ENCODE results near the gene IFNK.

Gene IFNK

GRCh38 chr9:27529316-27530278 is 5.5 kb downstream of the IFNK start, which contains the start of gene MOB3B:
Gene MOB3B (minus strand): TSS chr9:27529814. CDS start chr9:27455550, 74,264 bp downstream.
- POLR2A ChIA-PET: interaction anchor here (0.6 kb wide), 1 partner anchor 197 kb away, joined by 3 read pairs; no protein-coding TSS in a partner anchor
- peak; percentile 72 to 87 (median 80) for DNase-seq
- H3K4me3 ChIP-seq (ENCODE audit: control insufficient read depth in 1 of 7, extremely low read depth in 1 of 7, insufficient read depth in 4 of 7, low read depth in 2 of 7, low read length in 6 of 7): peak within 1 kb of the TSS; percentile 56 to 88 (median 78)
- CTCF ChIA-PET: interaction anchor here (0.6 to 10.9 kb wide), 21 partner anchors 13 to 497 kb away, joined by 3 to 131 read pairs (median 3); partner anchors contain the start of gene C9orf72
- H3K9me3 ChIP-seq (ENCODE audit: control extremely low read depth in 1 of 5, control insufficient read depth in 4 of 5, insufficient read depth in 2 of 5, low read depth in 1 of 5, low read length in 4 of 5): no peaks in the 10 kb centered on the region
- H3K27ac ChIP-seq (ENCODE audit: insufficient read depth in 1 of 2, low read depth in 1 of 2, low read length in 2 of 2, poor library complexity in 1 of 2, severe bottlenecking in 2 of 2): peak within 1 kb of the TSS in 1 of 2 experiments; percentile 45
- H3K36me3 ChIP-seq (ENCODE audit: control insufficient read depth in 4 of 4, insufficient read depth in 4 of 4, low read length in 3 of 4): no peaks in the 10 kb centered on the region
- peaks cover 0 to 20% (median 15%) of the 10 kb centered on the region in 4 experiments for H3K4me1 ChIP-seq (ENCODE audit: control extremely low read depth in 1 of 4, control insufficient read depth in 4 of 4, insufficient read depth in 4 of 4, low read length in 3 of 4)
- WGBS (ENCODE audit: insufficient coverage): 2% methylated on average over 59 of the region's 74 CpGs
- H3K27me3 ChIP-seq (replicated peaks in 2 of 5; ENCODE audit: control insufficient read depth in 4 of 5, insufficient read depth in 5 of 5, low read length in 4 of 5): peaks cover 0 to 10% (median 2%) of the 10 kb centered on the region in 5 experiments

- WGBS (ENCODE audit: insufficient coverage): 100% methylated on average over 2 of the region's 4 CpGs
- POLR2A ChIA-PET: no interaction called here
- no peak for DNase-seq
These were observed 7.0 kb downstream of the IFNK start for GRCh38 chr9:27530915-27531755.

GRCh38 chr9:27532046-27532445 is 8.0 kb downstream of the IFNK start:
- Histone ChIP-seq H3K9me3 (ENCODE audit: control extremely low read depth in 1 of 5, control insufficient read depth in 4 of 5, insufficient read depth in 2 of 5, low read depth in 1 of 5, low read length in 4 of 5) (no peaks in the 10 kb centered on the region), H3K4me3 (ENCODE audit: control insufficient read depth in 1 of 7, extremely low read depth in 1 of 7, insufficient read depth in 4 of 7, low read depth in 2 of 7, low read length in 6 of 7) (no peak overlapping the region), H3K36me3 (ENCODE audit: control insufficient read depth in 4 of 4, insufficient read depth in 4 of 4, low read length in 3 of 4) (peaks cover 0 to 7% (median 0%) of the 10 kb centered on the region in 4 experiments), H3K27me3 (replicated peaks in 2 of 5; ENCODE audit: control insufficient read depth in 4 of 5, insufficient read depth in 5 of 5, low read length in 4 of 5) (peaks cover 0 to 10% (median 0%) of the 10 kb centered on the region in 5 experiments), H3K4me1 (ENCODE audit: control extremely low read depth in 1 of 4, control insufficient read depth in 4 of 4, insufficient read depth in 4 of 4, low read length in 3 of 4) (peaks cover 0 to 20% (median 15%) of the 10 kb centered on the region in 4 experiments), H3K27ac (ENCODE audit: insufficient read depth in 1 of 2, low read depth in 1 of 2, low read length in 2 of 2, poor library complexity in 1 of 2, severe bottlenecking in 2 of 2) (no peak overlapping the region)
- ChIA-PET POLR2A (no interaction called here), CTCF (interaction anchor here (1.9 to 10.9 kb wide), 3 partner anchors 15 to 199 kb away, joined by 4 to 131 read pairs (median 49); no protein-coding TSS in a partner anchor)
- WGBS (ENCODE audit: insufficient coverage): no CpG with 5 or more reads among the region's 1 CpG
- no peak for DNase-seq

More at GRCh38 chr9:27530915-27531755, 7.0 kb downstream of the IFNK start:
- peaks cover 0 to 7% (median 0%) of the 10 kb centered on the region in 4 experiments for H3K36me3 ChIP-seq (ENCODE audit: control insufficient read depth in 4 of 4, insufficient read depth in 4 of 4, low read length in 3 of 4)
- H3K4me1 ChIP-seq (ENCODE audit: control extremely low read depth in 1 of 4, control insufficient read depth in 4 of 4, insufficient read depth in 4 of 4, low read length in 3 of 4): peaks cover 0 to 20% (median 15%) of the 10 kb centered on the region in 4 experiments
- peaks cover 0 to 10% (median 0%) of the 10 kb centered on the region in 5 experiments for H3K27me3 ChIP-seq (replicated peaks in 2 of 5; ENCODE audit: control insufficient read depth in 4 of 5, insufficient read depth in 5 of 5, low read length in 4 of 5)
- CTCF ChIA-PET: interaction anchor here (0.7 to 10.9 kb wide), 7 partner anchors 15 to 198 kb away, joined by 3 to 131 read pairs (median 4); no protein-coding TSS in a partner anchor
- no peaks in the 10 kb centered on the region for H3K9me3 ChIP-seq (ENCODE audit: control extremely low read depth in 1 of 5, control insufficient read depth in 4 of 5, insufficient read depth in 2 of 5, low read depth in 1 of 5, low read length in 4 of 5)
- H3K27ac ChIP-seq (ENCODE audit: insufficient read depth in 1 of 2, low read depth in 1 of 2, low read length in 2 of 2, poor library complexity in 1 of 2, severe bottlenecking in 2 of 2): no peak overlapping the region
- no peak overlapping the region for H3K4me3 ChIP-seq (ENCODE audit: control insufficient read depth in 1 of 7, extremely low read depth in 1 of 7, insufficient read depth in 4 of 7, low read depth in 2 of 7, low read length in 6 of 7)

GRCh38 chr9:27533311-27533710 is 9.2 kb downstream of the IFNK start:
- DNase-seq: no peak
- Histone ChIP-seq H3K27me3 (replicated peaks in 2 of 5; ENCODE audit: control insufficient read depth in 4 of 5, insufficient read depth in 5 of 5, low read length in 4 of 5) (no peaks in the 10 kb centered on the region), H3K9me3 (ENCODE audit: control extremely low read depth in 1 of 5, control insufficient read depth in 4 of 5, insufficient read depth in 2 of 5, low read depth in 1 of 5, low read length in 4 of 5) (no peaks in the 10 kb centered on the region), H3K36me3 (ENCODE audit: control insufficient read depth in 4 of 4, insufficient read depth in 4 of 4, low read length in 3 of 4) (peaks cover 0 to 7% (median 0%) of the 10 kb centered on the region in 4 experiments), H3K4me1 (ENCODE audit: control extremely low read depth in 1 of 4, control insufficient read depth in 4 of 4, insufficient read depth in 4 of 4, low read length in 3 of 4) (peaks cover 0 to 13% (median 9%) of the 10 kb centered on the region in 4 experiments), H3K4me3 (ENCODE audit: control insufficient read depth in 1 of 7, extremely low read depth in 1 of 7, insufficient read depth in 4 of 7, low read depth in 2 of 7, low read length in 6 of 7) (no peak overlapping the region), H3K27ac (ENCODE audit: insufficient read depth in 1 of 2, low read depth in 1 of 2, low read length in 2 of 2, poor library complexity in 1 of 2, severe bottlenecking in 2 of 2) (no peak overlapping the region)
- CTCF ChIA-PET: interaction anchor here (1.6 to 10.9 kb wide), 2 partner anchors 14 to 200 kb away, joined by 6 to 131 read pairs; no protein-coding TSS in a partner anchor
- no CpG with 5 or more reads among the region's 1 CpG for WGBS (ENCODE audit: insufficient coverage)
- POLR2A ChIA-PET: no interaction called here

GRCh38 chr9:27534131-27534530 is 10.0 kb downstream of the IFNK start:
- H3K4me3 ChIP-seq (ENCODE audit: control insufficient read depth in 1 of 7, extremely low read depth in 1 of 7, insufficient read depth in 4 of 7, low read depth in 2 of 7, low read length in 6 of 7): no peak overlapping the region
- peaks cover 0 to 7% (median 0%) of the 10 kb centered on the region in 4 experiments for H3K36me3 ChIP-seq (ENCODE audit: control insufficient read depth in 4 of 4, insufficient read depth in 4 of 4, low read length in 3 of 4)
- H3K4me1 ChIP-seq (ENCODE audit: control extremely low read depth in 1 of 4, control insufficient read depth in 4 of 4, insufficient read depth in 4 of 4, low read length in 3 of 4): peaks cover 0 to 7% (median 4%) of the 10 kb centered on the region in 4 experiments
- CTCF ChIA-PET: interaction anchor here (1.6 to 10.9 kb wide), 2 partner anchors 13 to 201 kb away, joined by 6 to 131 read pairs; no protein-coding TSS in a partner anchor
- 96% methylated on average over 3 of the region's 4 CpGs for WGBS (ENCODE audit: insufficient coverage)
- no peaks in the 10 kb centered on the region for H3K9me3 ChIP-seq (ENCODE audit: control extremely low read depth in 1 of 5, control insufficient read depth in 4 of 5, insufficient read depth in 2 of 5, low read depth in 1 of 5, low read length in 4 of 5)
- DNase-seq: no peak
- POLR2A ChIA-PET: no interaction called here
- no peaks in the 10 kb centered on the region for H3K27me3 ChIP-seq (replicated peaks in 2 of 5; ENCODE audit: control insufficient read depth in 4 of 5, insufficient read depth in 5 of 5, low read length in 4 of 5)
- H3K27ac ChIP-seq (ENCODE audit: insufficient read depth in 1 of 2, low read depth in 1 of 2, low read length in 2 of 2, poor library complexity in 1 of 2, severe bottlenecking in 2 of 2): no peak overlapping the region

- ChIA-PET CTCF (interaction anchor here (10.9 kb wide), 1 partner anchor 201 kb away, joined by 131 read pairs; no protein-coding TSS in a partner anchor), POLR2A (no interaction called here)
- peaks cover 0 to 7% (median 0%) of the 10 kb centered on the region in 4 experiments for H3K36me3 ChIP-seq (ENCODE audit: control insufficient read depth in 4 of 4, insufficient read depth in 4 of 4, low read length in 3 of 4)
- H3K4me1 ChIP-seq (ENCODE audit: control extremely low read depth in 1 of 4, control insufficient read depth in 4 of 4, insufficient read depth in 4 of 4, low read length in 3 of 4): peaks cover 0 to 7% (median 0%) of the 10 kb centered on the region in 4 experiments
- H3K4me3 ChIP-seq (ENCODE audit: control insufficient read depth in 1 of 7, extremely low read depth in 1 of 7, insufficient read depth in 4 of 7, low read depth in 2 of 7, low read length in 6 of 7): no peak overlapping the region
- H3K27ac ChIP-seq (ENCODE audit: insufficient read depth in 1 of 2, low read depth in 1 of 2, low read length in 2 of 2, poor library complexity in 1 of 2, severe bottlenecking in 2 of 2): no peak overlapping the region
- no peaks in the 10 kb centered on the region for H3K9me3 ChIP-seq (ENCODE audit: control extremely low read depth in 1 of 5, control insufficient read depth in 4 of 5, insufficient read depth in 2 of 5, low read depth in 1 of 5, low read length in 4 of 5)
- H3K27me3 ChIP-seq (replicated peaks in 2 of 5; ENCODE audit: control insufficient read depth in 4 of 5, insufficient read depth in 5 of 5, low read length in 4 of 5): no peaks in the 10 kb centered on the region
- no peak for DNase-seq
- WGBS (ENCODE audit: insufficient coverage): 100% methylated on average over 1 of the region's 3 CpGs
These were observed 10.6 kb downstream of the IFNK start for GRCh38 chr9:27534658-27535209.

All from common myeloid progenitor, CD34-positive (primary cell).